ENCODE data around the gene ZBTB37.
"Not testable (repeated sequence)": the region's sequence is repeated elsewhere in the genome, so short reads cannot be mapped to it uniquely, and the experiment has no call there.

Gene ZBTB37

DNA sequence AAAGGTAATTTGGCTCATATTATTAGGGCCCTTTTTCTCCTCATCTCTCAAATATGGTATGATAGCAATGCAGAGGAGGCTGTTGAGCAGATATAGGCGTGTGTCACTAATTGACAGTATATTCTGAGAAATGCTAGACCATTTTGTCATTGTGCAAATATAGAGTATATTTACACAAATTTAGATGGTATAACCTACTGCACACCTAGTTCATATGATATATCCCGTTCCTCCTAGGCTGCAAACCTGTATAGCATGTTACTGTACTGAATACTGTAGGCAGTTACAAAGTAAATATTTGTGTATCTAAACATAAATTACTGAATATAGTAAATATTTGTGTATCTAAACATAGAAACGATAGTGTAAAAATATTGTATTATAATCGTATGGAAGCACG is 8.6 kb downstream of the ZBTB37 start:
- no peak overlapping the region for H3K4me2 ChIP-seq (ENCODE audit: low read length)
- no peak for TF ChIP-seq EZH2phosphoT487 (IDR thresholded peaks at IDR 0.05; ENCODE audit: low read depth)
- TF ChIP-seq, protein P1, sequence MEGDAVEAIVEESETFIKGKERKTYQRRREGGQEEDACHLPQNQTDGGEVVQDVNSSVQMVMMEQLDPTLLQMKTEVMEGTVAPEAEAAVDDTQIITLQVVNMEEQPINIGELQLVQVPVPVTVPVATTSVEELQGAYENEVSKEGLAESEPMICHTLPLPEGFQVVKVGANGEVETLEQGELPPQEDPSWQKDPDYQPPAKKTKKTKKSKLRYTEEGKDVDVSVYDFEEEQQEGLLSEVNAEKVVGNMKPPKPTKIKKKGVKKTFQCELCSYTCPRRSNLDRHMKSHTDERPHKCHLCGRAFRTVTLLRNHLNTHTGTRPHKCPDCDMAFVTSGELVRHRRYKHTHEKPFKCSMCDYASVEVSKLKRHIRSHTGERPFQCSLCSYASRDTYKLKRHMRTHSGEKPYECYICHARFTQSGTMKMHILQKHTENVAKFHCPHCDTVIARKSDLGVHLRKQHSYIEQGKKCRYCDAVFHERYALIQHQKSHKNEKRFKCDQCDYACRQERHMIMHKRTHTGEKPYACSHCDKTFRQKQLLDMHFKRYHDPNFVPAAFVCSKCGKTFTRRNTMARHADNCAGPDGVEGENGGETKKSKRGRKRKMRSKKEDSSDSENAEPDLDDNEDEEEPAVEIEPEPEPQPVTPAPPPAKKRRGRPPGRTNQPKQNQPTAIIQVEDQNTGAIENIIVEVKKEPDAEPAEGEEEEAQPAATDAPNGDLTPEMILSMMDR (IDR thresholded peaks at IDR 0.05; ENCODE audit: low read depth, low read length): no peak
- H3K79me2 ChIP-seq (ENCODE audit: low read length): no peaks in the 10 kb centered on the region
- no peak overlapping the region for H3K27ac ChIP-seq (ENCODE audit: low read length)
- H3K4me3 ChIP-seq (ENCODE audit: low read length): no peak overlapping the region
- H3K9me3 ChIP-seq (ENCODE audit: insufficient read depth, low read length): no peaks in the 10 kb centered on the region
- H3K9ac ChIP-seq (ENCODE audit: low read length): no peak overlapping the region
- no peak overlapping the region for H2AFZ ChIP-seq (ENCODE audit: low read depth, low read length)
- peaks cover 2% of the 10 kb centered on the region for H3K36me3 ChIP-seq (replicated peaks; ENCODE audit: low read depth, low read length)
- H3K27me3 ChIP-seq (ENCODE audit: low read depth, low read length): no peaks in the 10 kb centered on the region
- H4K20me1 ChIP-seq (ENCODE audit: insufficient read depth, low read length): no peaks in the 10 kb centered on the region
- no peaks in the 10 kb centered on the region for H3K4me1 ChIP-seq (ENCODE audit: low read length)

DNA sequence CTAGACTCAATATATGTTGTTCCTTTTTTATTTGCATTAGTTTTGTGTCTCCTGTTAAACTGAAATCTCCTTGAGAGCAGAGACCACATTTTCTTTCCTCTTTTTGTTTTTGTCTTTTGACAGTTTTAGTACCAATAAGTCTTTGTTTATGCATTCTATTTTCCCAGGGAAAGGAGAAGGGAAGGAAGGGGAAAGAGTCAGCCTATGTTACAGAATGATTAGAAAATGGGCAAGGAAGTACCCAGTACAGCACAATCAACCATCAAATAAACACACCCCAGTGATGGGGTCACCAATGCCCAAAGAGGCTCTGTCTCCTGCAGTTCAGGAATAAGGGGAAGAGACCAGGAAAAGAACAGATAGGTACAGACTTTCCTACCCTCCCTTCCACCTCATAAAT is 10.1 kb downstream of the ZBTB37 start:
- Histone ChIP-seq H3K4me2 (ENCODE audit: low read length) (no peak overlapping the region), H3K36me3 (replicated peaks; ENCODE audit: low read depth, low read length) (peaks cover 2% of the 10 kb centered on the region), H3K4me1 (ENCODE audit: low read length) (no peaks in the 10 kb centered on the region), H3K9ac (ENCODE audit: low read length) (no peak overlapping the region), H3K9me3 (ENCODE audit: insufficient read depth, low read length) (no peaks in the 10 kb centered on the region), H3K4me3 (ENCODE audit: low read length) (no peak overlapping the region), H4K20me1 (ENCODE audit: insufficient read depth, low read length) (no peaks in the 10 kb centered on the region), H3K27me3 (ENCODE audit: low read depth, low read length) (no peaks in the 10 kb centered on the region), H2AFZ (ENCODE audit: low read depth, low read length) (no peak overlapping the region), H3K27ac (ENCODE audit: low read length) (no peak overlapping the region), H3K79me2 (ENCODE audit: low read length) (no peaks in the 10 kb centered on the region)
- TF ChIP-seq EZH2phosphoT487 (IDR thresholded peaks at IDR 0.05; ENCODE audit: low read depth): no peak
- TF ChIP-seq, protein P1 (IDR thresholded peaks at IDR 0.05; ENCODE audit: low read depth, low read length): no peak

DNA sequence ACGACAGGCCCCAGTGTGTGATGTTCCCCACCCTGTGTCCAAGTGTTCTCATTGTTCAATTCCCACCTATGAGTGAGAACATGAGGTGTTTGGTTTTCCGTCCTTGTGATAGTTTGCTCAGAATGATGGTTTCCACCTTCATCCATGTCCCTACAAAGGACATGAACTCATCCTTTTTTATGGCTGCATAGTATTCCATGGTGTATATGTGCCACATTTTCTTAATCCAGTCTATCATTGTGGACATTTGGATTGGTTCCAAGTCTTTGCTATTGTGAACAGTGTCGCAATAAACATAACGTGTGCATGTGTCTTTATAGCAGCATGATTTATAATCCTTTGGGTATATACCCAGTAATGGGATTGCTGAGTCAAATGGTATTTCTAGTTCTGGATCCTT is 12.9 kb downstream of the ZBTB37 start:
- not testable (repeated sequence) for H3K27me3 ChIP-seq (ENCODE audit: low read depth, low read length)

DNA sequence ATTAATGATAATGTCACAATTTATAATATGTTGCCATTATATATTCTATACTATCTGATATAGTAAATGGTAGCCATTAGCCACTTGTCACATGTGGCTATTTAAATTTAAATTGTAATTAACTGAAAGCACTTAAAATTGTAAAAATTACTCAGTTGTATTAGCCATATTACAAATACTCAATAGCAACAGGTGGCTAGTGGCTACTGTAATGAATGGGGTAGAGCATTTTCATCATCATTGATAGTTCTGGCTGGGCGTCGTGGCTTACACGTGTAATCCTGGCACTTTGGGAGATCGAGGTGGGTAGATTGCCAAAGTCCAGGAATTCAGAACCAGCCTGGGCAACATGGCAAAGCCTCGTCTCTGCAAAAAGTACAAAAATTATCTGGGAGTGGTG is 16.5 kb downstream of the ZBTB37 start:
- Histone ChIP-seq H2AFZ (ENCODE audit: low read depth, low read length) (no peak overlapping the region), H3K79me2 (ENCODE audit: low read length) (no peaks in the 10 kb centered on the region), H3K4me1 (ENCODE audit: low read length) (no peaks in the 10 kb centered on the region), H3K27me3 (ENCODE audit: low read depth, low read length) (no peaks in the 10 kb centered on the region), H3K4me3 (ENCODE audit: low read length) (no peak overlapping the region), H3K9me3 (ENCODE audit: insufficient read depth, low read length) (no peaks in the 10 kb centered on the region), H3K4me2 (ENCODE audit: low read length) (no peak overlapping the region), H3K27ac (ENCODE audit: low read length) (no peak overlapping the region), H3K36me3 (replicated peaks; ENCODE audit: low read depth, low read length) (peaks cover 7% of the 10 kb centered on the region), H4K20me1 (ENCODE audit: insufficient read depth, low read length) (no peaks in the 10 kb centered on the region), H3K9ac (ENCODE audit: low read length) (no peak overlapping the region)
- no peak for TF ChIP-seq EZH2phosphoT487 (IDR thresholded peaks at IDR 0.05; ENCODE audit: low read depth)
- TF ChIP-seq, protein P1 (IDR thresholded peaks at IDR 0.05; ENCODE audit: low read depth, low read length): no peak

More for the DNA sequence above, 12.9 kb downstream of the ZBTB37 start:
- not testable (repeated sequence) for H3K36me3 ChIP-seq (replicated peaks; ENCODE audit: low read depth, low read length); H3K9ac ChIP-seq (ENCODE audit: low read length); H3K4me2 ChIP-seq (ENCODE audit: low read length); H3K27ac ChIP-seq (ENCODE audit: low read length); H4K20me1 ChIP-seq (ENCODE audit: insufficient read depth, low read length); H3K4me1 ChIP-seq (ENCODE audit: low read length); H3K79me2 ChIP-seq (ENCODE audit: low read length); H3K4me3 ChIP-seq (ENCODE audit: low read length); H3K9me3 ChIP-seq (ENCODE audit: insufficient read depth, low read length); H2AFZ ChIP-seq (ENCODE audit: low read depth, low read length)
